Hematopoietic multipotent progenitor cell treated with erythropoietin and hydrocortisone succinate and interleukin-3 and kit ligand, for 15 days (in vitro differentiated cells): ENCODE measurements around the gene KCNQ5.

Experiments
- DNase-seq: peaks from one replicate; pipeline ENCODE4 v3.0.0-alpha.2; 2015; ENCODE audit warnings: low spot score

The KCNQ5 gene

GRCh38 chr6:72911463-72912155 is 289.7 kb downstream of the KCNQ5 start:
- DNase-seq = no peak

GRCh38 chr6:72913797-72914196 is 291.9 kb downstream of the KCNQ5 start:
- no peak for DNase-seq

- DNase-seq = no peak
Observed at GRCh38 chr6:72916298-72916697, 294.4 kb downstream of the KCNQ5 start.

DNA sequence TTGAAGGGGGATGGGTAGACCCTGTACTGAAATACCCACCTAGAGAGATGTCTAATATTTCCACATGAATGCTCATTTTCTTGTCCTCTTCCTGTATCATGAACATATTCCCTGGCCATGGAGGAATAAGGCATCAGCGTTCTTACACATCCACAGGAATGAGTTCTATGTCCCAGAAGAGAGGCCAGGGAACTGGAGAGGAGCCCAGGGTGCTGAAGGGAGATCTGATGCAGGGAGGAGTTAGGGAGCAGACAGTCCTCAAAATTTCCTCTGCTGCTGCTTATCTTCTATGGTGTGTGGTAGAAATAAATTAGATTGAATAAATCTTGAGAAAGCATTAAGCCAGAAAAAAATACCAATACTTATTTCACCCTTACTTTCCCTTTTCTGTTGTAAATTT is 295.0 kb downstream of the KCNQ5 start:
- no peak for DNase-seq

GRCh38 chr6:72922401-72922800 is 300.5 kb downstream of the KCNQ5 start:
- DNase-seq = no peak

DNA sequence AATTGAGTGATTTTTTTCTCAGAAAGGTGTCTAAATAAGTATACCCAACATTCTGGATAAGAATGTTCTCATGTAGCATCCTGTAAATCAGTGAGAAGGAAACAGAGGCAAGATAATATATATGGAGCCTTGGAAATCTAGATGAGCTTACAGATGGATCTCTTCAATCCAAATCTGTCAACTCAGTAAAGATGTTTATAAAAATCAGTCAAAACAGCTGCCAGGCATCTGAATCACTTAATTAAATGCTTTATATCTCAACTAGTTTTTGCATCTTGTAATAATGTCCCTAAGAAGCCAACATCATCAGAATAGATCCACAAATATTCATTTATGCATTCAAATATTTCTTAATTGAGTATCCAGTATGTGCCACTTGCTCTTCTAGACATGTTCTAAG is 303.3 kb downstream of the KCNQ5 start:
- DNase-seq = no peak

- no peak for DNase-seq
Observed at GRCh38 chr6:72930556-72931132, 308.8 kb downstream of the KCNQ5 start.

- no peak for DNase-seq
Observed at GRCh38 chr6:72931325-72931887, 309.5 kb downstream of the KCNQ5 start.

- DNase-seq = no peak
Observed at GRCh38 chr6:72933233-72933632, 311.4 kb downstream of the KCNQ5 start.

GRCh38 chr6:72936766-72937559 is 315.1 kb downstream of the KCNQ5 start:
- no peak for DNase-seq

GRCh38 chr6:72938104-72938503 is 316.2 kb downstream of the KCNQ5 start:
- DNase-seq = no peak

GRCh38 chr6:72939004-72939403 is 317.1 kb downstream of the KCNQ5 start:
- no peak for DNase-seq

DNA sequence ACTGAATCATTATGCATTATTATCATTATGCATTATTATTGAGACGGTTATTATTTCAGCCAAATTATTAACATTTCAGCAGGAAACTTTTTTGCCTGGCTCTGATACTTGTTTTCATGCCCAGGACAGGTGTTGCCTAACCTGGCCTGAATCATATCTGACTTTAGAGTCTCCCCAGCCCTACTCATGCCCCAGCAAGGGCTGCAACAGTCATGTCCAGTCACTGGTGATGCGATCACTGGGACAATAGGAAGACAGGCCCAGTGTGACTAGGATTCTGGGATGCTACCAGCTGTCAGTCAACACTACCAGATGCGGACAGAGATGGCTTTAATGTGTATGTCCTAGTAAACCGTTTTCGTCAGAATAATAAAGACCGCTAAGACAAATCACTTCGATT is 318.4 kb downstream of the KCNQ5 start:
- DNase-seq = no peak

- no peak for DNase-seq
Observed at GRCh38 chr6:72941263-72941662, 319.4 kb downstream of the KCNQ5 start.

- DNase-seq = no peak
Observed at GRCh38 chr6:72941751-72942150, 319.9 kb downstream of the KCNQ5 start.

GRCh38 chr6:72943699-72944098 is 321.8 kb downstream of the KCNQ5 start:
- no peak for DNase-seq

DNA sequence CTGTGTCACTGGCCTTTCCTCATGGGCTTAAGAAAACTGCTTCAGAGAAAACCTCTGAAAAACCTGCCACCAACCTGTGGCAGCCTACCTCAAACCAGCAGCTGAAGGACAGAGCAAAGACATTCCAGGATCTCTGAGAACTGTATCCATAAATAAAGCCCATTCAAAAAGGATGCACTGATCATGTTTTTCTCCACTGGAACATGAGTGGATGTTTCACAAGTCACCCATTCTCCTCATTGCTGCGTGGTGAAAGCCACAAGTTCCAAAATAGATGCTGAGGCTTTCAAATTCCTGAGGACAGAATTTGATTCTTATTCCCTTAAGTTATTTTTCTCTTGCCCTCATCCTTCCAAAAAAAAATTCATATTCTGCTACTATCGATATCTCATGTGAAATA is 322.8 kb downstream of the KCNQ5 start:
- no peak for DNase-seq

DNA sequence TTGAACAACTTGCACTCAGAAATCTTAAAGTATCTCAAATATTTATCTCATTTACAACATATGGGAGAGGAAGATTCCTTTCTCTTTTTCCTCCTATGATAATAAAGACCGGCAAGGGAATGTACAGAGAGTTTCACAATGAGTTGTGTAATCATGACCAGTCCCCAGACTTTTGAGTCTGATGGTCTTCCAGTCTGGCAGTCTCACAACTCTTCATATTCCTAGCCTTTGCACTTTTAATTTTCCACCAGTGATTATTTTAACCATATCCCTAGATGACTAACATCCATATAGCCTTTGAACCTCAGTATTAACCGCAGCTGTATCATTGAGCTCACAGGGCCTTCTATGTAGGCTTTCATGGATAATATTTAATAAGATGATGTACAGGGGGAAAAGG is 324.9 kb downstream of the KCNQ5 start:
- no peak for DNase-seq

DNA sequence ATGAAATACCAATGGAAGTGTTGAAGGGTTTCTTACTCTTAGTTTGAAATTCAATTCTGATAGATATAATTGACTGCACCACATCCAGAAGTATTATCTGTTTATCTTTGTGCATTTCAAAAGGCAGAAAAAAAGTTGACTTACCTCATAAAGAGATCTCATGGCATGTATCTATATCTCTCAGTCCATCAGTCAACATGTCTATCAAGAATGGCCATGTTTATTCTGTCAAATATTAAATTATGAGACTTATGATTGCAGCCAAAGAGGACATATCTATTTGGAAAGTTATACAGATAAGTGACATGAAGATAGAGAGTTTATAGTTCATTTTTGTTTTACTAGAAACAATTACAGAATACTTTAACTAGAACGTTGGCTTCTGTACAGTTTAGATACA is 325.7 kb downstream of the KCNQ5 start:
- no peak for DNase-seq

DNA sequence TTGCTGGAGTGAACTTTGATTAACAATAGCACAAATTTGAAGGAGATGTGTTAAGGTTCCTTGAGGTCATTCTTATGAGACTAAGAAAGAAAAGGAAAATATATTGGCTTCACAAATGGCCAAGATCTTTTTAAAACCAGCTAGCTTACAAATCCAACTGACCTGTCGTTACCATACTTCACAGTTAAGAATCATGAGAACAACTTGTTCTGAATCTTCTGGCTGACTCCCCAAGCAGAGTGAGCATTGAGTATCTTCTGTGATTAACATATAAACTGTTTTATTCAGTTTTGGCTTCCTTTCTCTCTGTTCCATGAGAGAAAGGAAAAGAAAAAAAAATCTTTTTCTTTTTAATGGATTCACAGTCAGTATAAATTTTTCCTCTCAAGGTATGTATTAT is 326.3 kb downstream of the KCNQ5 start:
- no peak for DNase-seq

DNA sequence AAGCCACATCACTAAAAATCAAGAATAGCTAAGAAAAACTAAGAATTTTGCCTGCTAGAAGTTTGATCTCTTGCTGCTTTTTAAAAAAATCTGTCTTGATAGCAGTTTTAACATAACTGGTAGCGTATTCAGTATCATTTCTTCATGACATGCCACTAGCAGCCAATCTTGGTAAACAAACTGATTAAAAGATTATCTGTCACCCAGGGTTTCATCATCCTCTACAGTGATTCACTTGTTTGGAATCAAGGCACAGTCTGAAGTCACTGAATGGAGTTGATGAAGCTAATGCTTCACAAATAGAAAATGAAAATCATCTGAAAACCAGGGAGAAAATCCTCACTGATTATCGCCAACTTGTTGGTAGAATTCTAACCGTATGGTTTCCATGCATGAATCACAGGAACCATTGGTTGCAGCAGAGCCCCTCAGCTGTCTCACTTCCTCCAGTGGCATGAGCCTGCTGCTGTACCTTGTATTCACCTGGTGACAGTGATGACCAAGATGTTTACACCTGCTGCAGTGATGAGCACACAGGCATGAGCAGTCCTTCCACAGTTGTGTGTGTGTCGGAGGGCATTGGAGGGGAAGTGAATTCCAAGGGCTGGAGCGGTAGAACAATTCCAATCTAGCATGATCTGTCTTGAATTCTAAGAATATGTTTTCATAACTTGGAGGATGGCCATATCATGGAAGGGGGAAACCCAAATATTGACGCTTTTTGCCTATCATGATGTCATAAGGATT is 328.4 kb downstream of the KCNQ5 start:
- no peak for DNase-seq
